HUES6 (cell line): ENCODE data around the gene EIF4E1B.
A peak's percentile ranks its signal among the peaks of the same experiment; 100 is the strongest.
"Not testable (repeated sequence)": the region's sequence is repeated elsewhere in the genome, so short reads cannot be mapped to it uniquely, and the experiment has no call there.

Experiments used
- H3K27ac ChIP-seq: 2 replicates; pipeline ENCODE4 v1.7.0; 2013; ENCODE audit warnings: low read depth, mild to moderate bottlenecking, low read length, inconsistent platforms
- H3K27me3 ChIP-seq: 2 replicates; pipeline ENCODE4 v1.6.1; 2013; ENCODE audit warnings: low read length; ENCODE audit not compliant: control insufficient read depth, insufficient read depth
- H3K36me3 ChIP-seq: 2 replicates; pipeline ENCODE4 v1.6.1; 2013; ENCODE audit warnings: low read length; ENCODE audit not compliant: control insufficient read depth, insufficient read depth
- H3K4me1 ChIP-seq: 2 replicates; pipeline ENCODE4 v1.6.1; 2013; ENCODE audit warnings: low read length; ENCODE audit not compliant: control insufficient read depth, insufficient read depth
- H3K4me3 ChIP-seq: 2 replicates; pipeline ENCODE4 v1.5.1; 2013; ENCODE audit warnings: low read depth, low read length
- H3K9ac ChIP-seq: one replicate; pipeline ENCODE4 v1.6.1; 2013; ENCODE audit warnings: mild to moderate bottlenecking, low read length
- H3K9me3 ChIP-seq: 2 replicates; pipeline ENCODE4 v1.6.1; 2013; ENCODE audit warnings: low read depth, low read length; ENCODE audit not compliant: control insufficient read depth, insufficient read depth

Gene EIF4E1B

DNA sequence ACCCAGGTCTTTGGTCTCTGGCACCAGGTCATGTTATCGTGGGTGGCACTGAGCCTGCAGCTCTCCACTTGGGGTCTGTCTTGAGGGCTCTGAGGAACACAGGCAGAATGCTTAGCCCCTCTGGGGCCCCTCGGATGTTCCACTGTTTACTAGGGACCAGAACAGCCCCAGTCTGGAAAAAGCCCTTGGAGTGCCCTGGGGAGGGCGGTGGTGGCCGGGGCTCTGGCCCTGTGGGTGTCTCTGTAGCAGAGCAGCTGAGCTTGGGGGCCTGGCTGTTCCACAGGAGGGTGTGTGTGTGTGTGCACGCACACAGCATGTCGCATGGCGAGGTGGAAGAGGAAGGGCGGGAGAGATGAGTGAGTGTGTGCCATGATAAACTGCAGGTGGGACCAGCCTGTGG lies 35.9 kb upstream of the EIF4E1B start:
- Histone ChIP-seq H3K27me3 (peaks cover 22% of the 10 kb centered on the region), H3K36me3 (peaks cover 4% of the 10 kb centered on the region; the same call in 1 of the 2 replicates), H3K9me3 (peaks cover 16% of the 10 kb centered on the region), H3K27ac (no peak overlapping the region), H3K4me3 (no peak overlapping the region), H3K9ac (no peak overlapping the region), H3K4me1 (no peaks in the 10 kb centered on the region)

DNA sequence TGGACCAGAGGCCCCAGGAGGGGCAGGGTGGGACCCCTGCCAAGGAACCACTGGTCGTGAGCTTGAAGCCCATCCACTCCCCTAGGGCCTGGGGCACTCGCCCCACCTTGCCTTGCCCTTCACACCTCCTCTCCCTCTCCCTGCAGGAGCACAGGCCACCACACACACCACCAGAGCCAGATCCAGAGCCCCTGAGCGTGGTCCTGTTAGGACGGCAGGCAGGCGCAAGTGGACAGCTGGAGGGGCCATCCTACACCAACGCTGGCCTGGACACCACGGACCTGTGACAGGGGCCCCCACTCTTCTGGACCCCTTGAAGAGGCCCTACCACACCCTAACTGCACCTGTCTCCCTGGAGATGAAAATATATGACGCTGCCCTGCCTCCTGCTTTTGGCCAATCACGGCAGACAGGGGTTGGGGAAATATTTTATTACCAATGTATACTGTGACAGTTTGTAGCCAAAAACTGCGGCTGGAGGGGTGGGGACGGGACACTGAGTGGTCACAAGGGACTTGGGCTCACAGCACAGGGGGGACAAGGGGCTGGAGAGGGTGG lies 35.0 kb upstream of the EIF4E1B start:
- H3K27ac ChIP-seq, result no peak overlapping the region
- H3K9me3 ChIP-seq, result peaks cover 16% of the 10 kb centered on the region
- peaks cover 4% of the 10 kb centered on the region; the same call in 1 of the 2 replicates for H3K36me3 ChIP-seq
- H3K4me1 ChIP-seq, result no peaks in the 10 kb centered on the region
- peaks cover 21% of the 10 kb centered on the region for H3K27me3 ChIP-seq
- H3K9ac ChIP-seq, result no peak overlapping the region
- H3K4me3 ChIP-seq, result no peak overlapping the region

DNA sequence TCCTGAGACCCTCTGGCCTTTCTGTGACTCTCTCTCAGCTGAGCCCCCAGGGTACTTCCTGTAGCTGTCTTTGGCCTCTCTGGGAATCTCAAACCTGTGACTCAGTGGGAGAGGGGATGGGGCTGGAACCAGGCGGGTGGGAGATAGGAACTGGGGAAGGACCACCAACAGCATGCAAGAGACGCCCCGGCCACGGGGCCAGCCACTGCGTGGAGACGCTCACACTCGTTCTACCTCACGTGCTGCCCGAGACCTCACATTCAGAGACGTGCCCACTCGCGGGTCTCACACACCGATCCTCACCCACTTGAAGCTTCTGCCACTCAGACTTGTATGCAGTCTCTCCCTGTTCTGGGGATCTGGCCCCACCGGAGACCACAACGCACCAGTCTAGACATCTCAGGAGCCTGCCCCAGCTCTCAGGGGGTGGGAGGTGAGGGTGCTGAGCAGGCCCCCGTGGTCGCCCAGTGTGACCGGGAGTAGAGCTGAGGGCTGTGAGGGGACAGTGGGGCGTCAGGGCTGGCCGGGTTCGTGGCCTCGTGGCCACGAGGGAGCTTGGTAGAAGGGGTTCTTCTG lies 34.3 kb upstream of the EIF4E1B start:
- Histone ChIP-seq H3K4me1 (no peaks in the 10 kb centered on the region), H3K9me3 (peaks cover 16% of the 10 kb centered on the region), H3K4me3 (no peak overlapping the region; the same call in 1 of the 2 replicates), H3K36me3 (peaks cover 4% of the 10 kb centered on the region; the same call in 1 of the 2 replicates), H3K27me3 (peaks cover 21% of the 10 kb centered on the region), H3K27ac (no peak overlapping the region), H3K9ac (no peak overlapping the region)

DNA sequence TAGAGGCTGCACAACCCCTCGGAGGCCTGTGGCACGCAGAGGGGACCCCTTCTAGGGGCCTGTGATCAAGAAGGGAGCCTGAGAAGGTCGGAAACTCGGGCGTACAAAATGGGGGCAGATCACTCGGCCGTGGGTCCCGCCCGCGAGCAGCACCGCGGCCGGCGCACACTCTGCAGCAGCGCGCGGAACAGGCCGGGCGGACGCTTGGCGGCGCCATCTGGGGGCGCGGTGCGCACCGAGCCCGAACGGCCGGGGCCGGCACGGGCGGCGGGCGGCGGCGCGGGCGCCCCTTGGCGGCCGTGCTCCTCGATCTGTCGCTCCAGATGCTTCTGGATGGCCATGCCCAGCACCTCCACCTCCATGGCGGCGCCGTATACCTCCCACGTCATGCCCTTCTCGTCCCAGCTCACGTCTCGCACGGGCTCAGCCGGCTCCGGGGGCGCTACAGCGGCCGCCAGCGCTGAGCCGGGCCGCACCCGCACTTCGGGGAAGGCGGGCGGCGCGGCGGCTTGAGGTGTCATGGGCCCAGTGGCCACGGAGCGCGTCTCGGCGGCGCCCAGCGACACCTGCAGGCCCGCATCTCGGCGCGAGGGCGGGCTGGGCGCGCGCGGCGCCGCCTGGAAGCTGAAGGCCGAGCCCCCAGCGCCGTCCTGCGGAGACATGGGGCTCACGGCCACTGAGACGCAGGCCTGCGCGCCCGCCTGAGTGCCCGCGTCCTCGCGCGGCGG lies 33.6 kb upstream of the EIF4E1B start:
- H3K36me3 ChIP-seq, result peaks cover 4% of the 10 kb centered on the region; the same call in 1 of the 2 replicates
- H3K27ac ChIP-seq, result no peak overlapping the region
- H3K4me3 ChIP-seq, result peak overlapping the region; percentile 46; the same call in 1 of the 2 replicates
- H3K9ac ChIP-seq, result no peak overlapping the region
- H3K9me3 ChIP-seq, result peaks cover 9% of the 10 kb centered on the region; the same call in 1 of the 2 replicates
- peaks cover 21% of the 10 kb centered on the region for H3K27me3 ChIP-seq
- no peaks in the 10 kb centered on the region for H3K4me1 ChIP-seq

DNA sequence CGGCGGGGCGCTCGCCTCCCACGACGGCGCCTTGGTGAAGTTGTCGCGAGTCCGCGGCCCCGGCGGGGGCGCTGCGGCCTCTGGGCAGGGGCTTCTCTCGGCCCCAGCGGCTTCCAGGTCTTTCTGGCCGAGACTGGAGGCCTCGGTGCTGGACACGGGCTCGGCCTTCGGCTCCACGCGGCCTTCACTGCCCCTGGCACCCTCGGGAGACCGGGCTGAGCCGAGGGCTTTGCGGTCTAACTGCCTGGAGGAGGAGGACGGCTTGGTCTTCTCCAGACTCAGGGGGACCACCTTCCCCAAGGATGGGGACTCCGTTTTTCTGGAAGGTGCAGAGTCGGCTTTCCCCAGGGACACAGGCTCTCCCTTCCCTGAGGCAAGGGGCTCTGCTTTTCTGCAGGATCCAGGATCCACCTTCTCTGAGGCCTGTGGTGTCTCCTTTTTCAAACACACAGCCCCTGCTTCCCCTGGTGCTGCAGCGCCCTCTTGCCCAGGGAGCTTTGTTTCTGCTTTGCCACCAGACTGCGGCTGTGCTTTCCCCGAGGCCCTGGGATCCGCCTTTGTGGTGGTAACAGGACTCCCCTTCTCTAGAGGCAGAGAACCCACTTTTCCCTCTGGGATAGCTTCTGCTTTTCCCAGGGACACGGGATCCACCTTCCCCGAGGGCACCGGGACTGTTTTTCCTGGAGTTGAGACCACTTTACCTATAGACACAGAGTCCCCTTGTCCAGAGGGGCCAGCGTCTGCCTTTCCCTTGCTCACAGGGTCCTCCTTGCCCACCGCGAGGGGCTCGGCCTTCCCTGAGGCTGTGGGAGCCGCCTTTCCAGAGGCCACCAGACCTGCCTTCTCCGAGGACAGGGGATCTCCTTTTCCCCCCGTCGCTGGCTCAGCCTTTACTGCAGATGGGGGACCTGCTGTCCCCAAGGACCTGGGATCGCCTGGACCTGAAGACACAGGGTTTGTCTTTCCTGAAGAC lies 32.8 kb upstream of the EIF4E1B start:
- Histone ChIP-seq H3K27ac (no peak overlapping the region), H3K4me3 (peak overlapping the region; percentile 46; the same call in 1 of the 2 replicates), H3K9ac (no peak overlapping the region), H3K9me3 (peaks cover under 1% of the 10 kb centered on the region; the same call in 1 of the 2 replicates), H3K36me3 (peaks cover 4% of the 10 kb centered on the region; the same call in 1 of the 2 replicates), H3K4me1 (no peaks in the 10 kb centered on the region), H3K27me3 (peaks cover 21% of the 10 kb centered on the region)

DNA sequence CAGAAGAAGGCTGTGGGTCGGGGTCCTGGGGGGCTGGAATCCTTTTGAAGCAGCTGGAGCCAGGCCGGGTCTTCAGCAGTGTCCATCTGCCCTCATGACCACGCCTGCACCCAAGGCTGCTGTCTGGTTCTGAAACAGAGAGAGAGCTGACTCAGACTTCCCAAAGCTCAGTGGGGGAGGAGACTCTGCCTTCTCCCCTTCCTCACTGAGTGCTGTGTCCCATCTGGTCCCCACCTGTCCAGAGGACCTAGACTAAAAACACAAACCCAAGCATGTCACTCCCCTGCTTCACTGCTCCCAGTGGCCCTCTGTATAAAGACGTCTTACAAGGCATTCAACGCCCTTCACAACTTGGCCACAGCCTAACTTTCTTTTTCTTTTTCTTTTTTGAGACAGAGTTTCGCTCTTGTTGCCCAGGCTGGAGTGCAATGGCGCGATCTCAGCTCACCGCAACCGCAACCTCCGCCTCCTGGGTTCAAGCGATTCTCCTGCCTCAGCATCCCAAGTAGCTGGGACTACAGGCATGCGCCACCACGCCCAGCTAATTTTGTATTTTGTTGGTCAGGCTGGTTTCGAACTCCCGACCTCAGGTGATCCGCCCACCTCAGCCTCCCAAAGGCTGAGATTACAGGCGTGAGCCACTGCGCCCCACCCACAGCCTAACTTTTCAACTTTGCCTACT lies 30.6 kb upstream of the EIF4E1B start:
- H3K4me1 ChIP-seq, H3K36me3 ChIP-seq, H3K9ac ChIP-seq, H3K4me3 ChIP-seq, H3K27ac ChIP-seq, H3K9me3 ChIP-seq: not testable (repeated sequence)
- peaks cover 21% of the 10 kb centered on the region for H3K27me3 ChIP-seq

DNA sequence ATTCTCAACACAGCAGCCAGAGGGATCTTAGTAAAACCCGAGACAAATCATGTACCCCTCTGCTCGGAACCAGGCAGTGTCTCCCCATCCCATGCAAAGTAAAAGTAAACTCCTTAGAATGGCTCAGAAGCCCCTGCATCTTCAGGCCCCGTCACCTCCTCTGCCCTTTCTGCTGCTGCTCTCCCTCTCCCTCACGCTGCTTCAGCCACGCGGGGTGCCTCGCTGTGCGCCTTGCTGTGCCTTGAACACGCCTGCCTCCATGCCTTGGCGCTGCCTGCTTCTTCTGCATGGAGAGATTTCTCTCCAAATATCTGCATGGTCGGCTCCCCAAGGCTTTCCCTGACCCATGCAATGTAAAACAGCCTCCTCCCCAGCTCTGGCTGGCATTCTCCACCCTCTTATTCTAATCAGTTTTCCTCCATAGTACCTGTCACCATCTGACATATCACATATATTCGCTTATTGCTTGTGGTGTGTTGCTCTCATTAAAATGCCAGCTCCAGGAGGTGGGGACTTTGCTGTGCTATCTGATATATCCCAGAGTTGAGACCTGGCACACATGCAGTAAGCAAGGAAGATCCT lies 28.5 kb upstream of the EIF4E1B start:
- Histone ChIP-seq H3K4me1 (peaks cover 16% of the 10 kb centered on the region), H3K9me3 (no peaks in the 10 kb centered on the region; the same call in 1 of the 2 replicates), H3K9ac (no peak overlapping the region), H3K36me3 (peaks cover 4% of the 10 kb centered on the region; the same call in 1 of the 2 replicates), H3K4me3 (no peak overlapping the region), H3K27me3 (peaks cover 4% of the 10 kb centered on the region; the same call in 1 of the 2 replicates), H3K27ac (no peak overlapping the region)

DNA sequence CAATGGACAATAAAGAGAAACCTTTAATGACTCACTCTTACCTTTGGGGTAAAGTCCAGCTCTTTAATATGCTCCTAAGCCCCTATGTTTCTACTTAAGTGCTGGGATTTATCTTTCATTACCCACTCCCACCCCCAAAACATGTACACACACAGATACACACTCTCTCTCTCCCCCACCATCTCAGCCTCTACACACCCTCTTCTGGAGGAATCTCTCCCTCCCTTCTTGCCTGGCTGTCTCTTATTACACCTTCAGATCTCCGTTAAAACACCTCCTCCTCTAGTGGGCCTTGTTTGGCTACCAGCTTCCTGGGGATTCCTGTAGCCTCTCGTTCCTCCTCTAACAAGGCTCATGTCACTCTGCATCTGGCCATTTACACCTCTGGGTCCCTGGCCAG lies 27.4 kb upstream of the EIF4E1B start:
- Histone ChIP-seq H3K4me1 (peaks cover 16% of the 10 kb centered on the region), H3K9ac (no peak overlapping the region), H3K27ac (no peak overlapping the region), H3K27me3 (0 out of 2 replicates have a peak, but pooled peaks cover 1% of the 10 kb centered on the region), H3K9me3 (no peaks in the 10 kb centered on the region; the same call in 1 of the 2 replicates), H3K36me3 (peaks cover 4% of the 10 kb centered on the region; the same call in 1 of the 2 replicates), H3K4me3 (no peak overlapping the region)

DNA sequence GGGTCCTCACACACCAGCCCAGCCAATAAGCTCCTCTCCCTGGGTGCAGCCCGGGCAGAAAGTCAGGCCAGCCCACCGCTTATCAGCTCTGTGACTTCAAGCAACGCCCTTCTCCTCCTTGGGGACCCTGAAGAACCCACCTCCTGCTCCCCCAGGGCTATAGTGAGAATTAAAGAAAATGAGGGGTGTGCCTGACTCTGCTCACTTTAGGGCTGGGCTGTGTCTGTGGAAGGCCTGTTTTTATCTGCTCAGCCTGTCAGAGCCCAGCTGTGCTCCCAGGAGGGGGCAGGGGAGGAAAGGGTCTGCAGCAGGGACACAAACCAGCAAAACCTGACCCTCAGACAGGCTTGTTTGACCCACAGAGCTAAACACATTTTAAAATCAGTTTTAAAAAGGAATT lies 24.4 kb upstream of the EIF4E1B start:
- H3K27me3 ChIP-seq, result peaks cover 19% of the 10 kb centered on the region
- H3K27ac ChIP-seq, result no peak overlapping the region
- H3K9me3 ChIP-seq, result no peaks in the 10 kb centered on the region
- no peak overlapping the region for H3K9ac ChIP-seq
- H3K4me1 ChIP-seq, result peaks cover 20% of the 10 kb centered on the region
- no peak overlapping the region for H3K4me3 ChIP-seq
- no peaks in the 10 kb centered on the region for H3K36me3 ChIP-seq

DNA sequence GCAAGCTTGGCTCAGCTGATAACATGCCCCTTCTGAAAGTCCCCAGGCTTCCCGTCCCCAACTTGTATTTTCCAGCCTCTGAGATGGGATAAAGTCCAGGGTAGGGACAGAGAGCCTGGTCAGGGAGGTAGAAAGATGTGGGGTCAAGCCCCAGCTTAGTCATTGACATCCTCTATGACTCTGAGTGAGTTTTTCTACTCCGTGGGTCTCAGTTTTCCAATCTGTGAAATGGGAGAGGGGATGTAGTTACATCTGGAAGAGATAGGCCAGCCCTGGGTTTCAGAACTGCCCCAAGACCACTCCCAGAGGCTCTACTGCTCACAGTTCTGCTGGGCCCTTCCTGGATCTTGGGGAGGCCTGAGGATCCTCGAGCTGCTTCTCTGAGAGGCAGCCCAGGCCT lies 23.6 kb upstream of the EIF4E1B start:
- Histone ChIP-seq H3K27ac (no peak overlapping the region), H3K4me3 (no peak overlapping the region), H3K27me3 (peaks cover 20% of the 10 kb centered on the region), H3K36me3 (no peaks in the 10 kb centered on the region), H3K9ac (no peak overlapping the region), H3K9me3 (no peaks in the 10 kb centered on the region), H3K4me1 (peaks cover 20% of the 10 kb centered on the region)
